Stimulated activated CD4-positive, alpha-beta T cell treated with anti-CD3 and anti-CD28 coated beads, TNF-alpha, amount 100 ng/mL, for 1 hour (primary cell): ENCODE measurements around the gene GRK7.
"Not testable (repeated sequence)": the region's sequence is repeated elsewhere in the genome, so short reads cannot be mapped to it uniquely, and the experiment has no call there.

Experiments used
- DNase-seq, 3 donors: peaks; one replicate each; pipeline ENCODE4 v3.0.0-alpha.2; 2020; ENCODE audit warnings: low read depth in 3 of 3, low spot score in 1 of 3

Gene GRK7

DNA sequence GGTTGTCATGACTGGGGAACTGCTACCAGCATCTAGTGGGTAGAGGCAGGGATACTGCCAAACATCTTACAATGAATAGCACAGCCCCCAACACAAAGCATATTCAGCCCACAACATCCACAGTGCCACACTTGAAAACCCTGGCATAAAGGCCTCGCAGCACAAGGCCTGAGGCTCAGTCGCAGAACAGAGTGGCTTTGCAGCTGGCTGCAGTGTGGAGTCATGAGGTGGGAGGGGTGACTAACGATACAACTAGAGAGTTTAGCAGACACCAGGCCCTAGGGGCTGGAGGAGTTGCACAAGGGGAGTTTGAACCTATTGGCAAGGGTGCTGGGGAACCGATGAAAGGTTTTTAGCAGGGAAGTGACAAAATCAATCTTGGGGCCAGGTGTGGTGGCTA, 32.1 kb downstream of the GRK7 start:
- no peak for DNase-seq

DNA sequence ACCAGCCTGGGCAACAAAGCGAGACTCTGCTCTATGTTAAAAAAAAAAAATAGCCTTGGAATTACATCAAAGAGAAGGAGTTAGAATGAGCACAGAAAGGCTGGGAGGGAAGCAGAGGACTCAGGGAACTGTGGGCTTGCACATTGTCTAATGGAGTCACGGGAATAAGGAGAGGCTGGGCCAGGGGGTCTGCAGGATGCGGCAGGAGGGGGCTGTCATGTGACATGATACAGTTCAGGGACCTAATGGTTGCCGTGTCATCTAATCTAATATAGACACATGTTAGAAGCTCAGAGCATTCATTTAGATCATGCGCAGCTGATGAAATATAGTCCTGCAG, 32.5 kb downstream of the GRK7 start:
- DNase-seq = no peak

DNA sequence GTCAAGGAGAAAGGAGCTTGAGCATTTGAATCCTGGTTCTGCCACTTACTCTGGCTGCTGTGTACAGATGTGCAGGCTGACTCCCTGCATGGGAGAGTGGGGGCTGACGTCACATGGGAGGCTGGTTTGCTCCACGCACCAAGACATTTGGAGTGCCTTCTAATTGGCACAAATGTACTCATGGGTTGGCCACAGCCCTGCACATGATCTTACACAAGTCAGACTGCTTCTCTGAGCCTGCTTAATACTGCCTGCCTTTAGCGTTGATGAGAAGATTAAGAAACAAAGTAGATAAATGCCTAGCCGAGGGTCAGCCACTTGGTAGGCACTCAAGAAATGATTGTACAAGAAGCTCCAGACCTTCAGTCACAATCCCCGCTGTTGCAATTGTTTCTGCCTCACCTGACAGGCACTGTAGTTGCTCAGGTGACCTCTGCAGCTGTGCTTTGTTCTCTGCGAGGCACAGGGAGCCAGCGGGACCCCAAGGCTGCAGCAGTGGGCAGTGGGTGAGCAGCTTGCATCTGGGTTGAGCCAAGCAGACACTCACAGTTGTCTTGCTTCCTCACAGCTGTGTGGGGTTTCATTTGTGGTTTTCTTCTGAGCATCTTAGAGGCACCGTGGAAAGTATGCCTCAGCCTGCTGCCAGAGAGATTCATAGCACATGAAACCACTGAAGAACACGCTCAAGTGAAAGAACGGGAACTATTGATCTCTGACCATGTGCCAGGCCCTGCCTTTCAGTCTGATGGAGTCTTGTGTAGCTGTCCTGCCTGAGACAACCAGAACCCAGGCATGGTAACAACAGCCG, 33.1 kb downstream of the GRK7 start:
- peak in 2 of 3 donors; percentile 21 to 41 for DNase-seq

DNA sequence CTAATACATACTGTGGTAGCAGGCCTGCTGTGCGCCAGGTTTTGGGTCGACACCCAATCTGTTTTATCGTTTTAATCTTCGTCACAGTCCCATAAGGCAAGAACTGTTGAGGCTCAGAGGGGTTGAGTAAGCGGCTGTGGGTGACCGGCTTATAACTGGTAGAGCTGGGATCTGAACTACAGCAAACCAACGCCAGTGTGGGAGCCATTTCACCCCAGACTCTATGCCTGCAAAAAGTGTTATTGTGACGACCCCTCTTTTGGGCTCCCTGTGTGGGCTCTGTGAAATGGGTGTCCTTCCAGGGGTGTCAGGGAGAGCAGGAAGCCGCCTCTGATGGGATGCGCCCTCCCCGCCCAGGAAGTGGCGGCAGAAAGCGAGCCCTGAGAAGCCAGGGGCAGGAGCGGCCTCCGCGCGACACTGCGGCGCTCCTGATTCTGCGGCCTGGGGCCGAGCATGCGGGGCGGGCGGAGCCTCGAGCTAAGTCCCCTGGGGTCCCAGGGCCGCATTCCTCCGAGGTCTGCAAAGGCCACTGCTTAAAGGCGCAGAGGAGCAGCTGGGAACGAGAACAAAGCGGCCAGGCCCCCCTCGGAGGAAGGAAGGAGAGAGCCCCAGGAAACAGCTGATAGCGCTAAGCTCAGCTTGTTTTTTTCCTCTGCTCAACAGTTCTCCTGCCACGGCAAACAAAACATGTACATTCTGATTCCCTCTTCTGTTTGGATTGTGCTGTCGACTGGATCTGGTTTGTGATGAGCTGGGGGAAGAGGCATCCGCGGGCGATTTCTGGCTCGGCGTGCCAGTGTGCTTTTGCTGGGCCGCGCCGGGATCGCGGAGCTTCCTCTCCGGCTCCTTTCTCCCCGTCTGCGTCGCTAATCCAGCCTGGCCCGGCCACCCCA, 33.9 kb downstream of the GRK7 start:
- peak in 1 of 3 donors; percentile 22 for DNase-seq

DNA sequence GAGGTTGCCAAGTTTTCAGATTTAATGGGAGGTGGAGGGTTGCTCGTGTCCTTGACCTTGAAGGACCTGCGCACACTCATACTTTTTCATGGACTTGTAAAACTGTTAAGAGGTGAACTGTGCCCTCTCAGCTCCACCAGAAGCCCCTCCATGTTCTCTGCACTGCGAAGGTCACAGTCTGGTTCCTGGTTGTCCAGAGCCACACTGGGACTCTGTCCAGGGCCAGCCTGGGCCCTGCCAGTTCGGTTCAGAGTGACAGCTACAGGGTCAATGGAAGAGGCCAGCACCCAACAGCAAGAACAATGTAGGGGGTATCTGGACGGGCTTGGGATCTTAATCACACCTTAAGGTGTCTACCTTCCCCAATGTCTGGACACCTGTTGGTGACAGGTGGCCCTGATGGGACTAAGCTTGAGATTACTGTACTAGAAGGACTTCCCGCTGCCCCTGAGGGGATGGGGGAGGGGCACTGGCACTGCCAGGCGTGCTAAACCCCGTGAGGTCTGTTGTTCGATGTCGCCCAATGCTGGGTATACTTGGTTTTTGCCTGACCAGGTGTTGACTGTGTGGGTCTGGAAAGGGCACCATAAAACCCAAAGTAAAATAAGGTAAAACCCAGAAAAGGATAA, 34.7 kb downstream of the GRK7 start:
- no peak for DNase-seq

DNA sequence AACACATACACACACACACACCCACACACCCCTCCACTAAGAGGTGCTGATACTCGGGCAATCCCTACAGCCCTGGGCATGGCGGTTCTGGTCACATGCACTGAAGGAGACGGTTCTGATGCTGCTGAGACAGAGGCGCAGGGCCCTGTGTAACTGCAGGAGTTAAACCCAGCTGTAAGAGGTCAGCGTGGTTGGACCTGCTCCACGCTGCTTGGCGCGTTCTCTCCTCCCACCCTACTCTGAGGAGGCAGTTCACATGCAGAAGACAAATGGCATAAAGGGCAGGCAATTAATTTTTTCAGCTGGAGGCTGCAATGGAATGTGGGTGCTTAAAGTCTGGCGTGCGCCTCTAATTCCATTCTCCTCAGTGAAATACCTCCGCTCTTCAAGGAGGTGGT, 35.2 kb downstream of the GRK7 start:
- no peak for DNase-seq

DNA sequence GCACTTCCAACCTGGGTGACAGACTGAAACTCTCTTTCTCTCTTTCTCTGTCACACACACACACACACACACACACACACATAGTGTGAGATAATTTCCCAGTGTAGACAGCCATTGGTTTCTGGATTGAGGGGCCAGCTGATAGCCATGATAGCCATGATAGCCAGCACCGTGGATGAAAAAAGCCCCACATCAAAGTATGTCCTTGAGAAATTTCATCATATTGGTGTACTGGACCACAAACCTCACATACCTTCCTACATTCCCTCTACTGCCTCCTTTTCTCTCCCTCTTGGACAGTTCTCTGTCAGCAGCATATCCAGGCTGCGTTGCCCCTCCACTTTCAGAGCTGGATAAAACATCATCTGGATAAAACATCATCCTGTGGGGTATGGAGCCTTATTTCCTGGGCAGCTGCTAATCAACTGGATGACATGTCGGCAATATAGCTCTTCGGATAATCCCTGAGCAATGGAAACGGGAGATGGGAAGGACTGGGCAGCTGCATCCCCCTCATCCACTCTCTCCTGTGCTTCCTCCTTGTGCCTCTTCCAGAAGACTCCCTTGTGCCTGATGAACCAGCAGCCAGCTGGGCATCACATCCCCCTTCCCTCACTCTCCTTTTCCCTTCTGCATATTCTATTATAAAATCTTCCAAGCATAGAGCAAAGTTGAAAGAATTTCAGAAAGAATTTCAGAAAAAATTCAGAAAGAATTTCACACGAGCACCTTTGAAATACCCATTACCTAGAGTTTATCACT, 39.3 kb downstream of the GRK7 start:
- no peak for DNase-seq

DNA sequence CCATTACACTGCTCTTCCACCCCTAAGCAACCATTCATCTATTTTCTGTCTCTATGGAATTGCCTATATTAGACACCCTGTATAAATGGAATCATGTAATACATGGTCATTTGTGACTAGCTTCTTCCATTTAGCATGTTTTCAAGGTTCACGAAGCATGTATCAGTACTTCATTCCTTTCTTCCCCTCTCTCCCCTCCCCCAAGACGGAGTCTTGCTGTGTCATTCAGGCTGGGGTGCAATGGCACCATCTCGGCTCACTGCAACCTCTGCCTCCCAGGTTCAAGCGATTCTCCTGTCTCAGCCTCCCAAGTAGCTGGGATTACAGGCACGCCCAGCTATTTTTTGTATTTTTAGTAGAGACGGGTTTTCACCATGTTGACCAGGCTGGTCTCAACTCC, 40.3 kb downstream of the GRK7 start:
- DNase-seq = not testable (repeated sequence)

DNA sequence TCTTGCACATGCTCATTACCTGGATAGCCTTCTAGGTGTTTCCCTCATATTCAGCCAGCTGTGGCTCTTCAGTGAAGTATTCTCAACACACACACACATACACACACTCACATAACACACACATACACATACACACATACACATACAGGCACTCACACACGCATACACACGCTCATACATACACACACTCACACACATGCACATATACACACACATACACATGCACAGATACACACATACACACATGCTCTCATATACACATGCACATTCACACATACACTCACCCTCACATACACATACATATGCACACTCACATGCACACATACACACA, 41.2 kb downstream of the GRK7 start:
- no peak for DNase-seq

DNA sequence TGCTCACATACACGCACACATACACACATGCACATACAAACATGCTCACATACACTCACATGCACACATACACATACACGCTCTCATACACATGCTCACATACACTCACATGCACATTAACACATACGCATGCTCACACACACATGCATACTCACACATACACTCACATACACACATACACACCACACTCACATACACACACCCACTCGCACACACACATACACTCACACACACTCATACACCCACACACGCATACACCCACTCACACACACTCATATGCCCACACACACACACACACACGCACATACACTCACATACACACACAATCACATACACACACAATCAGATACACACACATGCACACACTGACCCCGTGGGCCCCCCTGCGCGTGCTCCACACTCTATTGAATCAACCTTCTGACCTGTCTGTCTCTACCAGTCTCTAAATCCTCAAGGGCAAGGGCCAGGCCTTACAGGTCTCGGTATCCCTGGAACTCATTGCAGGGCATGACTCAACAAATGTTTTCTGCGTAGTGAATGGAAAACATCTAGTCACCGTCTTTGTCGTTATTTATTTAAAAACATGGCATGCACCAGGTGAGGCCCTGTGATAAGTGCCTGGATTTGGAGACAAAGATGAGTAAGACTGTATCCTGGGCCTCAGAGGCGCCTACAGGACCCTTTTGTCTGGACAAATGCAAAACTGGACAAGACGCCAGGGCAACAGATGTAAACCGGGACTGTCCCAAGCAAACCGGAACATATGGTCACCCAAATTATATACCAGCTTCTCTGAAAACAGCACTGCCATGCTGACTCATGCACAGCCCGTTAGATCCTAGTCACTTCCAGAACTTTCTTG, 41.8 kb downstream of the GRK7 start:
- no peak for DNase-seq

DNA sequence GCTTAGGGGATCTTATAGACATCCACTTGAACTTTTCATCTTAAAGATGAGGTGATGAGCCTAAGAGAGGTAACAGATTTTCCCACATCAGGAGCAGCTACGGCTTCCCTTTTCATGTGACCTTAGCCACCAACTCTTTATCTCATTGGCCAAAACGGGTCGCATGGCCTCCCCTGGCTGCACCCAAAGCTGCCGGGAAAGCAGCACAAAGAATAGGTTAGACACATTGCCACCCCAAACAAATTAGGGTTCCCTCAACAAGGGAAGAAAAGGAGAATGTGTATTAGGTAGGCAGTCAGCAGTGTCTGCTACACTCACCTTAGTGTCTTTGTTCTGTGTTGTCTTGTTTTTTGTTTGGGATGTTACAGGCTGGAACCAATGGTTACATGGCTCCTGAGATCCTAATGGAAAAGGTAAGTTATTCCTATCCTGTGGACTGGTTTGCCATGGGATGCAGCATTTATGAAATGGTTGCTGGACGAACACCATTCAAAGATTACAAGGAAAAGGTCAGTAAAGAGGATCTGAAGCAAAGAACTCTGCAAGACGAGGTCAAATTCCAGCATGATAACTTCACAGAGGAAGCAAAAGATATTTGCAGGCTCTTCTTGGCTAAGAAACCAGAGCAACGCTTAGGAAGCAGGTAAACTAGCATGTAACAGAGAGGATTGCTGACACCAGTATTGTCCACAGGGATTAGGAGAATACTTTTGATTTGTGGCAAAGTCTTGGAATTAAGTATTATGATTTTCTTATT, 44.2 kb downstream of the GRK7 start:
- no peak for DNase-seq

DNA sequence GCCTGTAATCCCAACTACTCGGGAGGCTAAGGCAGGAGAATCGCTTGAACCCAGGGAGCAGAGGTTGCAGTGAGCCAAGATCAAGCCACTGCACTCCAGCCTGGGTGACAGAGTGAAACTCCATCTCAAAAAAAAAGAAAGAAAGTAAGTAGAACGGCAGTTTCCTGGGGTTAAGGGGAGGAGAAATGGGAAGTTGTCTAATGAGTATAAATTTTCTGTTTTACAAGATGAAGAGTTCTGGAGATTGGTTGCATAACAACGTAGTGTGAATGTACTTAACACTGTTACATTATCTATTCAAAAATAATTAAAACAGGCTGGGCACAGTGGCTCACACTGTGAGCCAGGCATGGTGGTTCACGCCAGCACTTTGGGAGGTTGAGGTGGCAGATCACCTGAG, 45.4 kb downstream of the GRK7 start:
- no peak for DNase-seq

DNA sequence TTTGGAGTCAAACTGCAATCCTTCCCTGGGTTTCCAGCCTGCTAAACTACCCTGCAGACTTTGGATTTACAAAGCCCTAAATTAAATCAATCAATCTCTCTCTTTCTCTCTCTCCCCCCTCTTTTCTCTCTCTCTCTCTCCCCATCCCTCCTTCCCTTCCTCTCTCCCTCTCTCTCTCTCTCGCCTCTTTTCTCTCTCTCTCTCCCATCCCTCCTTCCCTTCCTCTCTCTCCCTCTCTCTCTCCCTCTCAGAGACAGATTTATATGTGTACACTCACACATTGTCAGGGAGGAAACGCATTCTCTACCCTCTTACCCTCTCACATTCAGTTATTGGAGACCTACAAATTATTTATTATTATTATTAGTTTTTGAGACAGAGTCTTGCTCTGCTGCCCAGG, 47.0 kb downstream of the GRK7 start:
- no peak for DNase-seq

DNA sequence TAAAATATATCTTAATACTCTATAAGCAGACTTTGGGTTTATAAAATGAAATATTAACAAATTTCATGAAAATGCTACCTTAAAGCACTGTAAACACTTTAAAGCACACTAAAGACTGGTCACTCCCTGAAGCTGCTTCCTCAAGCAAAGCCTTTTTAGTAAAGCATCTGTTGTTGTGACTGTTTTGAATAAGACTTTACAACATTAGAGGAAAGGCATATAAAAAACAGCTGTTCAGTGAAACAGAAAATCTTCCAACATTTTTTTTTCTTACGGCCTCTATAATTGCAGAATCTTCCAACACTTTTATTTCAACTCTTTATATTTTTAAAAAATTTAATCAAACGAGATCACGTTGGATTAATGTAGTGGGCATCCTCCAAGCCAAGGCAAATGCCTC, 48.1 kb downstream of the GRK7 start:
- no peak for DNase-seq

DNA sequence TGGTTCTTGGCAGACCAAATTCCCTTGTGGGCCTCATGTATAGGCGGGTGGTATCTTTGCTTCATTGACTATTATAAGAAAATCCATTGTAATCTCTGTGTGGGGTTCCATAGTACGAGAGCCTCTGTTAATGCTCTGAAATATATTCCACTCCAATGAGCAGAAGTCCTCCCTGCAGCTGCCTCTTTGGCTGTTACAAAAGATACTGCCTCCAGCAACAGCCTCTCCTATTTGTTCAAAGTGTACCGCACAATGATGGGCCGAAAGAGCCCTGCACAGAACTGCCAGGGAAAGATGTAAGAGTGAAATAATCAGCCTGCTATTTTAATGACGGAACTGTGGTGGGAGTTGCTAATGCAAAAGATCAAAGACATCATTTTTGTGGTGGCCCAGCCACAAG, 48.9 kb downstream of the GRK7 start:
- no peak for DNase-seq

DNA sequence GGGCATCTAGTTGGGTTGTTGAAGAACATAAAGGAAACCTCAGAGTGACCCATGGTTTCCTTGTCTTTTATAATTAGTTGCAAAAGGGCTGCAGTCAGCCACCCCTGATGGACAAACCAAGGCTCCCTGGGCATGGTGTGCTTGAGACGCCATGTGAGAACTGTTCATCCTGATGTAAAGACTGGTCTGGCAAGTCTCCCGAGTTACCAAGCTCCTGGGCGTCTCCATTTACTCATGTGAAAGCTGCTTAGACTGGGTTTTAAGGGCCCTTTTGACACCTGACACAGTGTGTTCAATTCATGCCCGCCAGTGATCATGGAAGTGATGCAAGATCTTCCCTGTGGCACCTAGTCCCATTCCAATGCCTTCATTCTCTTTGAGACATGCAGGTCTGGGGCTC, 49.4 kb downstream of the GRK7 start:
- no peak for DNase-seq
